ENCODE data around the gene LARGE1.
A peak's percentile ranks its signal among the peaks of the same experiment; 100 is the strongest.
"Not testable (repeated sequence)": the region's sequence is repeated elsewhere in the genome, so short reads cannot be mapped to it uniquely, and the experiment has no call there.

Gene LARGE1

DNA sequence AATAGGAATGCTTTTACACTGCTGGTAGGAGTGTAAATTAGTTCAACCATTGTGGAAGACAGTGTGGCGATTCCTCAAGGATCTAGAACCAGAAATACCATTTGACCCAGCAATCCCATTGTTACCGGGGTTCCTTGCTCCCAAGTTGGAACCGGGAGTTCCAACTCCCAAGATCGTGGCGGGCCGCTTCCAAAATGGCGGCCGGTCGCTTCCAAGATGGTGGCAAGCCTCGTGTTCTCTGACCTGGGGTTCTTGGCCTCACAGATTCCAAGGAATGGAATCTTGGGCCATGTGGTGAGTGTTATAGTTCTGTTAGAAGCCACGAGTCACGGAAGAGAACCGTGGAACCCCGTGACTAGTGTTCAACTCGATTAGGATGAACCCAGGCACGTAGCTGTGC, 62.5 kb downstream of the LARGE1 start:
- not testable (repeated sequence) for DNase-seq

DNA sequence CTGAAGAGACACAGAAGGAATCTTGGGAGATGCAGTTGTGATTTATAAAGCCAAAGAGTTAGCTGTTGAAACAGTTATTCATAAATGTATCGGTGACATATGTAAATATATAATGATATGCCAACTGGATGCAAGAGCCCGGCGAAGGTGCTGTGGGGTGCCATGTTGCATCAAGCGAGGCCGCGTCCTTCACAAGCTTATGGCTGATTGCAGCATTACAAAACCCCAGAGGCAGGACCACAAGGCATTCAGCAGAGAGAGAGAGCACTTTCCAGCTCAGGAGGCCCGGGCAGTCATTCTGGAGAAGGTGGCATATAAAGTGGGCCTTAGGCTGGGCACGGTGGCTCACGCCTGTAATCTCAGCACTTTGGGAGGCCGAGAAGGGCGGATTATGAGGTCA, 65.6 kb downstream of the LARGE1 start:
- no peak for DNase-seq

- DNase-seq: peak in 41 of 51 donors; percentile 2 to 72 (median 44)
These were observed 66.8 kb downstream of the LARGE1 start for GRCh38 chr22:33853200-33854097.

DNA sequence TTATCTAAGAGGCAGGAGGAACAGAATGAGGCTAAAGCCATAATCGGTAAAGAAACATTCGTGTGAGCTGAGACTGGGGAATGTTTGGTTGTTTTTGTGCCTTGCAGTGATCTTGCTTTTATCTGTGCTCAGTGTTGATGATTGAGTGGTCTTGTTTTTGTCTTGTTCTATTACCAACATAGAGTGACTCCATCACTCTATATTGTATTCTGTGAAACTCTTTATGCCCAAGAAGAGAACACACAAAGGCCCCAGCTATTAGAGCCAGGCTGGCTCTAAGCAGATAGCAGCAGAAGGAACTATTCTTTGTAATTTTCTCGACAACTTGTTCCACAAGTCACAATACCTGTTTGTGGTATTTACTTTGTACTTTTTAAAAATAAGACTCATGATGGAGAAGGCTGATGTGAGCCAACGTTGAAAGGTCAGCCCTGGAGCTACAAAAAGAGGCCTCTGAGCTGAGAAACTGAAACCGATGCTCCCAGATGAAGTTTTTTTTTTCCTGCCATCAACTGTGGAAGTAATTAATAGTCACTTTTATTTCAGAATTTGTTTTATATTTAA, 68.4 kb downstream of the LARGE1 start:
- DNase-seq: no peak

- peak in 1 of 51 donors; percentile 21 for DNase-seq
These were observed 69.0 kb downstream of the LARGE1 start for GRCh38 chr22:33851240-33851639.

GRCh38 chr22:33850724-33851123, 69.6 kb downstream of the LARGE1 start:
- DNase-seq: no peak

GRCh38 chr22:33850193-33850592, 70.1 kb downstream of the LARGE1 start:
- no peak for DNase-seq

DNA sequence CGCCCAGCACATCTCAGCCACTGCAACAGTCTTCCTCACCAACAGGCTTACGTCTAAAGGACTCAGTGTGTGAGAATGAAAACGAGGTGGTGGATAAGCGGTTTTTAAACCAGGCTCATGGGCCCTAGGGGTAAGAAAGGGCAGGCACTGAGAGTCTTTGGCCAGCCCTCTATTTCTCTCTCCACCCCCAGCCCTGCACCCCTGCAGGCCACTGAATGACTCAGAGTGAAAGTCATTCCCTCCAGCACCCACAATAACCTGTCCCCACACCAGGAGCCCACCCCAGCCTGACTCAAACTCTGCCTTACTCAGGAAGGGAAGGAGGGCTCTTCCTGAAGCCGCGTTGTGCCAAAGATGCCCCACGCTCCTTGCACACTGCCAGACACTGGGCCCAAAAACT, 72.0 kb downstream of the LARGE1 start:
- no peak for DNase-seq

GRCh38 chr22:33844273-33844672, 76.0 kb downstream of the LARGE1 start:
- DNase-seq: no peak

DNA sequence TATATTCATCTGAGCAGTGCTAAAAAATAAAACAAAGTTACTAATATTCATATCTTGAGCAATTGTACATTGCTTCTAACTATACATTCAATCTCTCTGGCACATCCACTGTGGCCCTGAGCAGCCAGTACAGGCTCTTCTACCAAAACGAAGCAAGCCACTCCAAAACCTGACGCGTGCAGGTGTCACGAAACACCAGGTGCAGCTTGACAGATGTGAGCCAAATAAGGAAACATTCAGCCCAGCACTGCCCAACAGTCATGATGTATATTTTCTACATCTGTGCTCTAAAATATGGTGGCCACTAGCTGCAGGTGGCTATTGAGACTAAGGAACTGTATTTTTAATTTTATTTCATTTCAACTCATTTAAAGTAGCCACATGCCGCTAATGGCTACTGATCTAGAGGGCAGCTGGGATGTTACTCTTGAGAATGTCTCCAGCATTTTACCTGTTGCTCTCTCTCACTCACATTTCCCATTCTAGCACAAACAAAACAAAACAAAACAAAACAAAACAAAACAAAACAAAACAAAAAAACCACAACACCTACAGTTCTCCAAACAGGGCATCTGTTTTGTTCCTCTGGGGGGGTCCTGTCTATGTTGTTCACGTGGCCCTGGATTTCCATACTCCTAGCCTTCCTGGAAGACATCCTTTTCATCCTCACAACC, 77.7 kb downstream of the LARGE1 start:
- no peak for DNase-seq

DNA sequence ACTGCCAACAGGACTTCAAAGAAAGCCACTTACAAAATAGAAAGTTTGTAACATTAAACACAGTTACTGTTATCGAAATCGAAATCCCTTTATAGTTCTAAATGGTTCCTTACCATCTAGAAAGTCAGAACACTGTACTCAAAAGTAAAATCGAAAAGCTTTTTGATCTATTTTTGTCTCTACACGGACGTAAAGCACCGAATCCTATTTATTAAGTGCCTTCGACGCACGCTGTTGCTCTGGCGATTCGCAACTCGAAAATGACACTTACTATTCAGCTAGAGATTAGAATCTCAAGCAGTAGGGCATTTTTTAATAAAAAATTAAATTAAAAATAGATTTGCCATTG, 78.3 kb downstream of the LARGE1 start:
- DNase-seq: no peak

DNA sequence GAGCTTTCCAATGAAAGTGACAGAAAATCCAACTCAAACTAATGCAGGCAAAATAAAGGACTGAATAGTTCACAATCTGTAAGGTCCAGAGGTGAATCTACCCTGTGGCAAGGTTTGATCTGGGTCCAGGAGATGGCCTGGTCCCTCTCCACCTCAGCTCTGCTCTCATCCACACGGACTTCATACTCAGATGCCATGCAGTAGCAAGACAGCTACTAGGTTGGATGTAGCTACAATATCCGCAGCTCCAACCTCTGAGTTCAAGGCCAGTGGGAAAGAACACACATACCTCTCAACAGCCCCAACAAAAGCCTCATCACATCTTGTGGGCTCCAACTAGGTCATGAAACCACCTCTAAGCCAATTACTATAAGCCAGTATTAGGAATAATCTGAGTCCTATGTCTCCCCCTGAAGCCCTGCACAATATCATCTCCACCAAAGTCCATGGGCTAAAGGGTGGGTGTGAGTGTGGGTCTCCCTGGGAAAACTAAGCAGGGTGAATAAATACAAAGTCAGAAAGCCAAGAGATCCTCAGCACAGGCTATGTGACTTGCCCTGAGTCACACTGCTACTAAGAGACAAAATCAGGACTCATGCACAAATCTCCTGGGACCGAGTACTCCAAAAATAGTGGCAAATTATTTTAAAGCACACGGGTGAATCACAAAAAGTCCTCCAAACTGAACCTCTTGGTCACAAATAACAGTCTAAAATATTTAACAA, 78.8 kb downstream of the LARGE1 start:
- DNase-seq: no peak

- DNase-seq: no peak
These were observed 81.6 kb downstream of the LARGE1 start for GRCh38 chr22:33838644-33839043.

- DNase-seq: no peak
These were observed 82.5 kb downstream of the LARGE1 start for GRCh38 chr22:33837826-33838225.

DNA sequence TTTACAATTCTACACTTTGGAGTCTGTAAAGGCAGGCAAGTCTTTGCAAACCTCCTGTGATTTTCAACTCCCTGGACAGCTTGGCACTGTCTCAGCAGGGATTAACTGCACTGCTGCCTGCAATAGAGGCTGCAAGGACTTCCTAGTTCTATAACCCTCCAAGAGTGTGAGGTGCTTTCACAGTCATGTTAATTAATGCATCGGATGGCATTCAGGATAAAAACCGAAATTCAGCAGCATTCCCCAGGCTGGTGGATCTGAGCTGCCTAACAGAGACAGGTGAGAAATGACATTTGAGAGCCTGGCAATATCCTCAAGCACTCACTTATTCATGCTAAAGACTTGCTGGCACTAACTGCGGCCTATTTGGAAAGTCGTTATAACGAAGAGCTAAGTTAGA, 85.0 kb downstream of the LARGE1 start:
- peak in 1 of 51 donors; percentile 7 for DNase-seq

DNA sequence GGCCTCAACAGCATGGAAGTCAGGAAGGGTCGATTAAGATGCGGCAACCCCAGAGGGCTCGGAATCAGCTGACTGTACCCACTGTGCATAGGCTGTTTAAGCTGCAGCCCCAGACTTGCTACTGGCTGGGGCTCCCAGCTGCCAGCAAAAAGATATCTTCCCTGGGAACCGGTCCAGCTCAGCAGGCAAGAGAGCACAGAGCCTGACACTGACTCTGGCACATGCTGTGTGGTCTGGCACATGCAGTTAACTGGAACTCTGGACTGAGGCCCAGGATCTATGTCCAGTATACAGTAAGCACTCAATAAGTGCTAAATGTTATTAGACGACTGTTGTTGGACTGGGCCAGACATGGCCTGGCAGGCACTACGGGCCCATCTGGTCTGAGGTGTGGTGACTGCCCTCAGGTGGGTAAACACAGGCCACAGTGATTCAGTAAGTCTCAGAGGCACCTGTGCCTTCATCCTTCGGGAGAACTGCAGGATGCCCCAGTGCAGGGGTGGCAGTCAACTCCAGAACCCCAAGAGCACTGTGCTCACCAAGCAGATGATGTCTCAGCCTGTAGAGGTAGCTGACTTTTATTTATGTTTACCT, 87.6 kb downstream of the LARGE1 start:
- DNase-seq: peak in 2 of 51 donors; percentile 1 to 8

- DNase-seq: no peak
These were observed 88.6 kb downstream of the LARGE1 start for GRCh38 chr22:33831651-33832050.

DNA sequence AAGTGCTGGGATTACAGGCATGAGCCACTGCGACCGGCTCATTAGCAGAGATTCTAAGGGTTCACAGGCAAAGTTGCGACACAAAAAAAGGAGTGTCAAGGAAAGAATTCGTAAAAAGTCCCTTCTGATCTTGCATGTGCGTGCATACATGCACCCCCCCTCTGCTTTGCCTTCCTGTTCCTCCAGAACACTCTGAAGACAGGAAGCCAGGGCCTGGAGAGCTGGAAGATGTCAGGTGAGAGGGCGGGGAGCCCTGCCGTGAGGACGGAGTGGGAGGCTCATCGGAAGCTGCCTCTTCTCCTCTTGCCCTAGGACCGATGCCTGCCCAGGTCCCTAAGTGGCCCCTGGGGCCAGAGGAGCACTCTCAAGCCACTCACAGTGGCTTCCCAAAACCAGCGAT, 89.1 kb downstream of the LARGE1 start:
- DNase-seq: no peak

- DNase-seq: no peak
These were observed 90.6 kb downstream of the LARGE1 start for GRCh38 chr22:33829546-33830280.

DNA sequence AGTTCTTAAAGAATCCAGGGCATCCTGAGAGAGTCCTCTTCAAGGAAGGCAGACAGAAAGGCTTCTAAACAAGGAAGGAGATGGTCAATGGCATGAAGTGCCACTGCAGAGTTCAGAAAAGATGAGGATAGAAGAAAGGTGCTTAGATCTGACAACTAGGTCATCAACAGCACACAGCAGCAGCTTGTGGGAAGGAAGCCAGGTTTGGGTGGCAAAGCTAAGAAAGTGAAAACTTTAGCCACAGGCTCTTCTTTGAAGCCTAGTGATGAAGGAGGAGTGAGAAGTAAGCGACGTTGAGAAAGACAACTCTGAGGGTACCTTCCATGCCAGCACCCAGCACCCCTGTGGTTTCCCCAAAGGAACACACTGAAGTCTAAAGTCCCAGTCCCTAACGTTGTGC, 92.0 kb downstream of the LARGE1 start:
- DNase-seq: no peak

- DNase-seq: no peak
These were observed 94.5 kb downstream of the LARGE1 start for GRCh38 chr22:33825761-33826160.

Data from hypothalamus (tissue), 51 donors.